ENCODE data around the gene PTPRN2.
"Not testable (repeated sequence)": the region's sequence is repeated elsewhere in the genome, so short reads cannot be mapped to it uniquely, and the experiment has no call there.

Gene PTPRN2

DNA sequence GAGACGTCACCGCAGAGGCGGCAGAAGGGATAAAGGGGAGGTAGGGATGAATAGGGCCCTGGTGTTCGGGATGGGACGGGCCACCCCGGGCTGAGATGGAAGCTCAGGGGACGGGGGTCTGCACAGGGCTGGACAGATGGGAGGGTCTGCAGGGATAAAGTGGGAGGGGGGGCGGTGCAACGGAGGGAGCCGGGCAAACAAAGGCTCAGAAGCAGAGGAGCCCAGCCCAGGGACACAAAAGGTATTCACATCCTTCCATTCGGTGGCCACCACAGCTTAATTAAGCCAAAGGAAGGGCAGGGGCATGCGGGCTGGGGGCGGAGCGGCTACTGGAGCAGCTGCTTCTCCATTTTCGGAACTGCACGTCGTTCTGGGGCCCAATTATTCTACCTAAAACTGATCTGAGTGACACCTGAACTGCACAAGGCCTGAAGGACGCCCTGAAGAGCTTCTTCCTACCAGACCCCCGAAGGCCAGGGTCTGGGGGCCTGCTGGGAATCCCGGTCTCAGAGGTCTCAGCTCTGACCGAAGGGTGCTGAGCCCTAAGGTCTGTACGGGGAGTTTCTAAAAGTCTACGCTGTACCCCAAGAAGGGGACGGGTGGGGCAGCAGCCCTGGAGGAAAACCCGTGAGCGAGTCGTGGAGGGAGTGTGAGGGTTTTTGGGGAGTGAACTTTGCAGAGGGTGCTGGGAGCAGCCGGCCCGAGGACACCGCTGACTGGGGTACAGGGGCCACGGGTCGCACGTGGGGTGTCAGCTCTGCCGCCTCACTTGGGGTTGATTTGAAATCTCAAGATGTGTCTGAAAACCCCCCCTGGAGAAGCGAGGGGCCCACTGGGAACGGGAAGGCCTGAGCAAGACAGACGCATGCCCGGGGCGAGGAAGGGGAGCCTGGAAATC, 916.0 kb downstream of the PTPRN2 start:
- no peak for DNase-seq

DNA sequence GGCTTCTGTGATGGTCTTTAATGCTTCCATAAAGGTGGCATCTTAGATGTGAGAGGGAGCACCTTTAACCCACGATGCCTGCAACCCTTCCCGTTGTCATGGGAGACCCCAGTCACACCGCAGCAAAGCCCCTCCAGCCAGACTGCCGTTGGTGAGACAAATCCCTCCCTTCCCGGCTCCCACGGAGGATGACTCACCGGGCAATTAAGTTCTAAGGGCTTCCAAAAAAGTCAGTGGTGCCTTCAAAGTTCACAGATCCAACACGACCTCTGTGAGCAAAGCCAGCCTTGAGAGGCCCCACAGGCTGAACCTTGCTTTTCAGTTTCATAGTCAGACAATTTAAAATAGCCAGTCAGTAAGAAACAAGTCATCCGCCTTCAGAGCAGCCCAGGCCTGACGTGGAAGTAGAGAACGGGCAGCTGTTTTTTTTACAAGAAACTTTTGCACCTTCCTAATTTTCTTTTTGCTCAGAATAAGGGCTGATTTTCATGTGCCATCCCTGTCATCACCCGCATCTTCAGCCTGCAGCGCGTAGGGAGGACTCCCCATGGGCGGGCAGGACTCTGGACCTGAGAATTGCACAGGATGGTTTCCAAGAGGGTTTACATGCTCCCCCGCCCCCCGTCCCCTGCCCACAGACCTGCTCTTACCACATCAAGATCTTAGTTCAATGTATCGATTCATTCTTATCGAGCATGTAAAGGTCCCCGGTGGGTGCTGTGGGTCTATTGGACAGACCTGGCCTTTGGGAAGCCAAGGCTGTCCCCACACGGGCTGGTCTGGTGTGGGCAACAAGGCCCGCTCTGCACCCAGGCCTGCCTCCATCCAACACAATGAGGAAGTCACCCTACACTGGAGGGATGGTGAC, 916.9 kb downstream of the PTPRN2 start:
- no peak for DNase-seq

DNA sequence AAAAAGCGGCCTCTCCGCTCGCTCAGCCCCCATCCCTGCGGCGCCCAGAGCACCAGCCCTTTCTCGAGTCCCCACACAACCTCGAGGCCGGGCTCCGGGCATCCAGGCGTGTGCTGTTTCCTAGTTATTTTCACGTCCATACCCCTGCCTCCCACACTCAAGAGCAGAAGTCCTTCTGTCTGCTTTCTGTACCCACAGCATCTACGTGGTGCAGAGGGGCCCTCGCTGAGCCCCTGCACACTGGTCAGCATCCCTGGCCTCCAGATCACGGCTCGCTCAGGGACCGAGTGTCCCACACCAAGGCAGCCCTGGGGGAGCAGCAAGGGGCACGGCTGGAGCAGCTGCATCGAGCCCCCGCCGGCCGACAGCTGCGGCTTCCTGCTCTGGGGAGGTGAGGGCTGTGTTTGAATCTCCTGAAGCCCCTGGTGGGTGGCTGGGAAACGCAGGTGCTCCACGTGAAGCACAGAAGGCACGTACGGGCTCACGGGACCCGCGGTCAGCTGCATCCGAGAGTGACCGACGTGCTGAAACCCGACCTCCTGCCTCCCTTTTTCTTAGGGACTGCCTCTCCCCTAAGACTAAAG, 917.8 kb downstream of the PTPRN2 start:
- DNase-seq = no peak

DNA sequence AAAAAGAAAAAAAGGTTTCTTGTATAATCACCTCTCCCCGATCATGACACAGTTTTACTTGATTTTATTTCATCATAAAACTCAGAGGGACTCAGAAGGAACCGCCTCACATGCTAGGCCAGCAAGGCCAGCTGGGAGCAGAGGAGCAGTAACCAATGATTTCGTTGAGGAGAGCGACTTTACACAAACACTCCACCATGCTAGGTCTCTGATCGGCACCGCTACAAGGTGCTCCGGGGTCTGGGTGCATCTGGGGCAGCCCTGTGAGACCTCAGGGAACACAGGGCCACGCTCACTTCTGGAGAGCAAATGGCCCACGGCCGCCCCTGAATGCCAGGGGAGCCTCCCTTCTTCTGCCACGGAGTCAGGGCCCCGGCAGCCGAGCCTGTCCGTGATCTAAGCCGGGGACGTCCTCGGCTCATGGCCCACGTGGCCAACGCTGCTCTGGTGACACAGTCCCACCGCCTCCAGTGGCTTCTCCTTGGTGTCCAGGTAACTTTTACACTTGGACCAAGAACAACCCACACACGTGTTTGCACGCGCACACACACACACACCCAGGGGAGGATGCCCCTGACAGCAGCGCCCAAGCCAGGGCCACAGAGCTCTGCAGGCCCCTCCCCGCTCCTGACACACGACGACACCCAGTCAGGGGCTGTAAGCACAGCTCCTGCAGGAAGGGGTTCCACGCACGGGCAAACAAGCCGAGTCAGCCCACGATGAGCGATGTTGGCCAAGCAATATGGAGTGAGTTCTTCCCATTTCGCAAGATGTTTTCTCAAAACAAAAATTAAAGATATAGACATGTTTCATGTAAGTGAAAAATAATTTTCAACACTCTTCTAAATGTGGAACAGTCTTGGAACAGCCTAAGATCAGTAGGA, 918.5 kb downstream of the PTPRN2 start:
- no peak for DNase-seq

DNA sequence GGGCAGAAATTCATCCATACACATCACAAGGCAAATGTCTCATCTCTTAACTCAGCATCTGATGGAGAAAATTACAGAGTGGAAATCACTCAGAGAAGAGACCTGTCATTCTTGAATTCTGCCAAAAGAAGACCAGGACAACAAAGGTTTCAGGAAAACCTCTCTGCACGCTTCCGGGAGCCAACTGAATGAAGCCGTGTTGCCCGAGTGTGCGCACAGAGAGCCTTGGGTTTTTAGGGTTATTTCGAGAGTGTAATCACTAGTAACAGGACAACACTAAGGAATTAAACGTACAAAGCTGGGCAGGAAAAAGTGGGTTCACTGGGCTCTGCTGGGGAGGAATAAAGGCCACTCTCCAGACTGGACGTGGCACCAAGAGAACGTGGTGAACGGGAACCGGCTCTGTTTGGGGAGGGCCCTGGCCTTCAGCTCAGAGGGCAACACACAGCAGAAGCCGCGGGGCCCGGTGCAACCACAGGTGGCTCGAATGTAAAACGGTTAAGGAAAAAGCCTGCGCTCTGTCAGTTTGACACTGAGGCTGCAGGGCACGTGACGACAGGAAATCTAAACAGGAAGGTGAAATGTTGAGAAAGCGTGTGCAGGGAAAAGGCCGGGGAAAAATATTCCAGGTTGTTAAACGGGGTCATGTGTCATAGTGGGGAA, 919.3 kb downstream of the PTPRN2 start:
- DNase-seq = no peak

DNA sequence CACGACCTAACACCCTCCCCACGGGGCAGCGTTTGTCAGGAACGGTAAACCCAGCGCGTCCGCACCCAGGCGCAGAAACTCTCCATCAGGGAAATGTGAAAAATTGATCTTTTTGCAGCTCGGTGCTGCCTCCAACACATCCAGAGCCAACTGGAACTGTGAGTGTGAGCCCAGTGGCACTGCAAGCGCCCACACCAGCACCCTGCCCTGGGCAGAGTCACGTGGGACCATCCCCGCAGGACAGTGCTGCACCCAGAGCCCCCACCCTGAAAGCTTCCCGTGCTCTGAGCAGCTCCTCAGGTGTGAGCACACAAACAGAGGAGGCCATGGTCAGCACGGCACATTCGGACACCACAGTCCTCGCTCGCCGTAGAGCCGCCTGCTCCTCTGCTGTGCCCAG, 919.9 kb downstream of the PTPRN2 start:
- no peak for DNase-seq

DNA sequence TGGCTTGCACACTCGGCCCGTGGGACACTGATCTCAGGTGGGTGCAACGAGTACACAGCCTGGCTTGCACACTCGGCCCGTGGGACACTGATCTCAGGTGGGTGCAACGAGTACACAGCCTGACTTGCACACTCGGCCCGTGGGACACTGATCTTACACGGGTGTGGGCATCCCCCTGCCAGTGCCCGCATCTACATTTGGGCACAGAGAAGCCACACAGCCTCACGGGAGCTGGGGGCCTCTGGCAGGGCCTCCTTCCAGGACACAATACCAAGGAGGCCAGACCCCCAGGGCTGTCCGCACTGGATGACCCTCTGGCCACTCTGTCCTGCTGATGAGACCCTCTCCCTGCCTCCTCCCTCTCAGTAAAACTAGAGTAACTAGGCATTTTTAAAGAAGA, 920.4 kb downstream of the PTPRN2 start:
- DNase-seq = no peak

DNA sequence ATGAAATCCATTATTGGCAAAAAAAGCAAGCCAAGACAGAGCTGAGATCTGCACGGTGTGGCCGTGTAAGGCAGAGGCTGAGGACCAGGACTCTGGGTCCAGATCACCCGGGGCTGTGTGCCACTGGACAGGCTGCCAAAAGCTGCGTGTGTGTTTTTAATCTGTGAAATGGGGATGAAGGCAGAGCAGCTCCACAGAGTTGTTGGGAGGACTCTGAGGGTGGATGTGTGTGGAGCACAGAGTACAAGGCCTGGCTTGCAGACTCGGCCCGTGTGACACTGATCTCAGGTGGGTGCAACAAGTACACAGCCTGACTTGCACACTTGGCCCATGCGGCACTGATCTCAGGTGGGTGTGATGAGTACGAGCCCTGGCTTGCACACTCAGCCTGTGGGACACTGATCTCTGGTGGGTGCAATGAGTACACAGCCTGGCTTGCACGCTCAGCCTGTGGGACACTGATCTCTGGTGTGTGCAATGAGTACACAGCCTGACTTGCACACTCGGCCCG, 921.0 kb downstream of the PTPRN2 start:
- DNase-seq = no peak

DNA sequence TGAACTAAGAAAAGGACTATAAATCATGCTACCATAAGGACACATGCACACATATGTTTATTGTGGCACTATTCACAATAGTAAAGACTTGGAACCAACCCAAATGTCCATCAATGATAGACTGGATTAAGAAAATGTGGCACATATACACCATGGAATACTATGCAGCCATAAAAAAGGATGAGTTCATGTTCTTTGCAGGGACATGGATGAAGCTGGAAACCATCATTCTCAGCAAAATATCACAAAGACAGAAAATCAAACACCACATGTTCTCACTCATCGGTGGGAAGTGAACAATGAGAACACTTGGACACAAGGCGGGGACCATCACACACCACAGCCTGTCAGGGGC, 922.0 kb downstream of the PTPRN2 start:
- DNase-seq = not testable (repeated sequence)

DNA sequence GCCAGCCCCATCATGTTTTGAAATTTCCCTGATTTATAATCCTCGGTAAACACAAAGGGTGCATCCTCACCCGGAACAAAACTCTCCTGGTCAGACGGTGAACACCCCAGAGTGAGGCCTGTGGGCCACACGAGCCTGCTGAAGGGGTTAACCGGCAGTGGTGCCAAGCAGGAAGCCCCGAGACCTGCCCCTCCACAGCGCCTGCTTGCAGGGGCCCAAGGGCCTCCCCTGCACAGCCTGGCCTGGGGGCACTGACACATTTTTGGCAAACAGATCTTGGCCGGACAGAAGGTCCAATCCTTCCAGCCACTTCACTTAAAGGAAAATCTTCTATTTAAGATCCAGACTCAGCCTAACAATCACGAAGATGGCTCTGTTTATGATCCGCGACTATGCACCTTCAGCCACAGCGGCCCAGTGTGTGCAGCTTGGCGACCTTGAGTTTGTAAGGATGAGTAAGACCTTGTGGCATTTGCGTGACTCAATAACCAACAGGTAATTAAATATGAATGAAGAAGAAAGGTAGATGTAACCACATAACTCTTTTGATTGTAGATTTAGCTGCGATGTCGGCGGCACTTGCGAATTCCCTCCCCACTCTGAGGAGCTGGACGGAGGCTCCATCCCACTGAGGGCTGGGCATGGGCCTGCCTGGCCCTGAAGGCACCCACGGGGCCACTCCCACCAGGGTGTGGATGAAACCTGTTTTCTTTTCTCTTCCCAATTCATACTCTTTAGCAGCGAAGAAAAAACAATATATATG, 922.6 kb downstream of the PTPRN2 start:
- no peak for DNase-seq

DNA sequence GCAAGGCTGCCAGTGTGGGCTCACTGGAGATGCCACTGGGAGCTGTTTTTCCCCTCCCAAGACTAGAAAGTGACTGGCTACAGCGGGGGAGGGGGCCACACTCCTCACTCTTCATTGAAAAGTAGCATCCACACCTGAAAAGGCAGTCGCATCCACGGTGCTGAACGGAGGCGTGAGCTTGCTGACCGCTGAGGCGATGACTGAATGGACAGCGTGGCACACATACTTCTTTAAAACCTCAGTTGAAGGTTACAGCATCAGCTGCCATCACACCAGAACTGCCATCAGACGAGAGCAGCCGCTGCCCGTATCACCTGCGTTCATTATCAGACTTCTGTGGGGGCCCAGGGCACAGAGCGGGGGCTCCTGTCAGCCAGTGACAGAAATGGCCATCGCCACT, 923.6 kb downstream of the PTPRN2 start:
- no peak for DNase-seq

DNA sequence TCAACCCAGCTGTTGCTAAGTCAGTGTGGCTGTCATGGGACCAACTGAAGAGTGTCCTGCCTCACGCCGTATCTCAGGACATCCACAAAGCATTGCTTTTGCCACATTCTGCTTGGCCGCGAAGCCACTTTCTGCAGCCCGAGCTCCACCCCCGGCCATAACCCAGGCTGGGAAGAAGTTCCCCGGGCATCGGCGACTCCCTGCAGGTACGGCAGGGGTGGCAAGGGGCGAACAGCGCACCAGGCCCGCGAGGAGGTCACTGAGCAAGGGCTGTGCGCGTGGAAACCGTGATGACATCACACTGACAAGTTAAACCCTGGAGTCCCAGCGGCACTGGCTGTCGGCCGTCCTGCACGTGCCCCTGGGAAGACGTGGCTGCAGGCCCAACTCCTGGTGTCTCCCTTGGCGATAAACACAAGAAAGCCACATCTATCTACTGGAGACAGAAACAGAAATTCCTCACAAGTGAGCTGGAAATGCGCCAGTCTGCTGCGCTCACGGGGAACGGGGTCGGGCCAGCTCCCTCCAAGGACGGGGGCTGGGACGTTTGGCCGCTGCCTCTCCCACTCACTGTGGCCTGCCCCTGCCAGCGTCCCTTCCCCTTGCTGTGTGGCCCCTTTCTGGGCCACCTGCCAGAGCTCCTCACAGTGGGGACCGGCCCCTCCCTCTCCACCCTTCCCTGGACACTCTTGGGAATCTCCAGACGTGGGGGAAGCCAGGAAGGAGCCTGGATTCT, 924.5 kb downstream of the PTPRN2 start:
- no peak for DNase-seq

DNA sequence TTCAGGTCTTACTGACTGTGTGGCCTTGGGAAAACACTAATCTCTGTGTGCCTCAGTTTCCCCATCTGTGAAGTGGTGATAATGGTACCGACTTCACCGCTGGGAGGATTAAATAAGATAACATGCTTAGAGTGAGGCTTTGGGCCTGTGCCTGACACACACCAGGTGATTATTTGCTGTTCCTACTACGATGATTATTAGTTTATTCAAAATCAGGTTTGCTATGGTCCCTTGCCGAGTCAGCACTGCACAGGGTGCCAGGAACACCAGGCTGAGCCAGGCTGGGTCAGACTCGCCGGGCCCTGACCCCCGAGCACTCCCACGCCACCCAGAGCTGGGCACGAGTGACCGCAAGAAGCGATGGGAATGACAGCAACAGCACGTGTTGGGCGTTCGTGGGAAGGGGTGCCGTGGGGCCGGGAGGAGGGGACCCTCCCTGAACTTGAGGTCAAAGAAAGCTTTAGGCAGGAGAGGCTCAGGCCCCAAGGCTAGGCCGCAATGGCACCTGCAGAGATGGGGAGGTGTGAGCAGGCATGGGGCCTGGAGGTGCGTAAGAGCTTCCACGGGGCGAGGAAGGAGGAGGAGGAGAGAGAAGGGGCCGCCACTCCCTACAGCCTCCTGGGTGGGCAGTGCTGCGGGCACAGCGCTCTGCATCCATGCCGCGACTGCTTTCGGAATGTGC, 925.4 kb downstream of the PTPRN2 start:
- DNase-seq = no peak

DNA sequence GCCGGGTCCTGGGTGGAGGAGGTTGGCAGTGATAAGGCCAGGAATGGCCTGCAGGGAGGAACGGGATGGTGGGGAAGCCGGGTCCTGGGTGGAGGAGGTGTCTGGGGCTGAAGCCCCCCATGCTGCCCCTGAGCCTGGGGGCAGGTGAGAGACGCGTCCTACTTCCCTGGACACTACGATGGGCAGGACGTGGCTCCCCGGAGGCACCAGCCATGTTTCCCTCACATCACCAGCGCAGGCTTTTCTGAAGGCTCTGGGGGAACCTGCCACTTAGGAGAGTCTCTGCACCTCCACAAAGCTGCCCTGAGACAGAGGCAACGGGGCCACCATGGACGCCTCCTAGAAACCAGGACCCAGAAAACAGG, 926.0 kb downstream of the PTPRN2 start:
- no peak for DNase-seq

DNA sequence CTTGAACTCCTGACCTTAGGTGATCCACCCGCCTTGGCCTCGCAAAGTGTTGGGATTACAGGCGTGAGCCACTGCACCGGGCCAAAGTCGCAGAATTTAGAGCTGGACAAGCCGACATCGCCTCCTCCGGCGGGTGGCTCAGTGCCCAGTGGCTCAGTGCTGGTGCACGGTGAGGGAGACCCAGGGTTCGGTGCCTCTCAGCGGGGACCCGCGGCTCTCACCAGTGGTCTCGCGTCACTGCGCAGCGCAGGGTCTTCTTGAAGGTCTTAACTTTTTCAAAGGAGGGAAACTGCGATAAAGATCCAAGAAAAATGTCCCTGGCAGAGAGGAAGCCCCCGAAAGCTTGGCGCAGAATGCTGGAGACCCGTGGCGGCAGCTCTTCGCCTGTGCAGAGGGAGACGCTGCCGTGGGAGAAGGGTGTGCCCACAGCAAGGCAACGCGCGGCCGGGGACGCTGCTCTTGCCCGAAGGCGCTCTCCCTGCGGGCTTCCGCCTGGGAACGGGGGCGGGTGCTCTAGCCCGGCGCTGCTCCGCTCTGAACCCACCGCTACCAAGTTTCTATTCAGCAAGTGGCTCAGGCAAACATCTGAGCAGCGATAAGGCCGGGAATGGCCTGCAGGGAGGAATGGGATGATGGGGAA, 926.5 kb downstream of the PTPRN2 start:
- DNase-seq = no peak

DNA sequence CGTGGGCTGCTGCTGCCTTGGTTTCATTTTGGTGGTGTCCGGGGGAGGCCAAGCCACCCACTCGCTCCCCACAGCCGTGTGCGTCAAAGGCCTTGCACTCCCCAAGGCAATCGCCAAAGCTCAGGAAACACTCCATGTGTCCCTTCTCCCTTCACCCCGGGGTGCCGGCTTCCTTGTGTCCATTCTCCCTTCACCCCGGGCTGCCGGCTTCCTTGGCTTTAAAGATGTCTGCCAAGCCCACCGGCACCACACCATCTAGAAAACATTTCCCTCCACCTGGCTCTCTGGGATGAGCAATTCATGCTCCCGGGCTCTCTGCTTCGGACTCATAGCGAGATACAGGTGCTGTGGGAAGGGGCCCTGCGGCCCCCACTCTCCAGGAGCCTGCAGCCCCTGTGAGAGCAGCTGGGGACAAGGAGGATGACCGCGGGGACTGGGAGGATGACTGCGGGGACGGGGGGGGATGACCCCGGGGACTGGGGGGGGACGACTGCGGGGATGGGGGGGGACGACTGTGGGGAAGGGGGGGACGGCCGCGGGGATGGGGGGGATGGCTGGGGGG, 928.7 kb downstream of the PTPRN2 start:
- no peak for DNase-seq

DNA sequence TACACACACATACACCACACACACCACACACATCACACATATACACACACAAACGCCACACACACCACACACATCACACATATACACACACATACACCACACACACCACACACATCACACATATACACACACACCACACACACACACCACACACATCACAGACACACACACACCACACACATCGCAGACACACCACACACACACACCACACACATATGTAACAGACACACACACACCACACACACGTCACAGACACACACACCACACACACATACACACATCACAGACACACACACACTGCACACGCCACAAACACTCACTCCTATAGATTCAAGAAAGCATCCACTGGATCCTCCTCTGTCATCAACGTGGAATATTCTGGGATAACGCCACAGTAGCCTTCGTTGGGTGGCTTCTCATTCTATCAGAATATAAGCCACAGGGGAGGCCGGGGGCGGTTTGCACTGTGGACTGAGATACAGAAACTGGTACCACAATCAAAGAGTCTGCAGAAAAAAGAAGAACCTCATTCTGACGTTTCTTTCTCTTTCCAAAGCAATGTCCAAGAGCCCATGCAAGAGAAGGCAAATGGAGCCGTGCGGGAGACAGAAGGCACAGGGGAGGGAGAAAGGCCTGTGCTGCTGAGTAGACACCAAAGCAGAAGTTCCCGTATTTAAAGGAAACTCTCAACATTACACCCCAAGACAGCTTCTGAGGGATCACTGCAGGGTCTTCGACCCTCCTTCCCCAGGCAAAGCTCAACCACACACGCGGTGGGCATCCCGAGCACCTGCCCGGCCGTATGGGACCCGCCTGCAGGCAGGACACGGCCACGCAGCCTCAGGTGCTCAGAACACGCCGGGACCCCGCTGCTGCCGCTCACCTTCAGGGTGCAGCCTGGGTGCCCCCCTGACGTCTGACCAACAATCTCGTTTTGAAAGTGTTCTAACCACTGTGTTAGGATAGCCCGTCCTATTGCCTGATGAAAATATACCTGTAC, 929.6 kb downstream of the PTPRN2 start:
- DNase-seq = no peak
